Measurements from ENCODE around the gene AIFM3. TPM values are rescaled to one million over a fixed set of nuclear protein-coding genes. Genes with fewer than 3 reads are reported as not detected.

Gene AIFM3
- total RNA-seq, 1 donor from 2014 or later: 0.79 TPM

- H3K27me3 Mint-ChIP-seq (ENCODE audit: low read depth): peaks cover 4% of the 10 kb centered on the region
- peaks cover 11% of the 10 kb centered on the region for H3K36me3 Mint-ChIP-seq (ENCODE audit: low read depth)
- TF ChIP-seq CTCF (conservative IDR thresholded peaks at IDR 0.05): no peak
- H3K27ac Mint-ChIP-seq (ENCODE audit: unreplicated experiment): no peak overlapping the region
- peaks cover 10% of the 10 kb centered on the region for H3K4me1 Mint-ChIP-seq
- no peak for DNase-seq (ENCODE audit: low read depth, low spot score)
- H3K4me3 Mint-ChIP-seq: no peak overlapping the region
- H3K9me3 Mint-ChIP-seq: no peaks in the 10 kb centered on the region
Observed at GRCh38 chr22:20951151-20951931, 15.7 kb upstream of the AIFM3 start.

GRCh38 chr22:20951932-20952380 is 15.1 kb upstream of the AIFM3 start:
- TF ChIP-seq CTCF (conservative IDR thresholded peaks at IDR 0.05): no peak
- H3K36me3 Mint-ChIP-seq (ENCODE audit: low read depth): peaks cover 11% of the 10 kb centered on the region
- no peaks in the 10 kb centered on the region for H3K9me3 Mint-ChIP-seq
- peaks cover 6% of the 10 kb centered on the region for H3K4me1 Mint-ChIP-seq
- H3K4me3 Mint-ChIP-seq: no peak overlapping the region
- no peak overlapping the region for H3K27ac Mint-ChIP-seq (ENCODE audit: unreplicated experiment)
- peaks cover 10% of the 10 kb centered on the region for H3K27me3 Mint-ChIP-seq (ENCODE audit: low read depth)
- no peak for DNase-seq (ENCODE audit: low read depth, low spot score)

- Mint-ChIP-seq H3K4me1 (peaks cover 6% of the 10 kb centered on the region), H3K9me3 (no peaks in the 10 kb centered on the region), H3K27ac (ENCODE audit: unreplicated experiment) (no peak overlapping the region), H3K4me3 (no peak overlapping the region), H3K27me3 (ENCODE audit: low read depth) (peaks cover 17% of the 10 kb centered on the region), H3K36me3 (ENCODE audit: low read depth) (peaks cover 11% of the 10 kb centered on the region)
- no peak for DNase-seq (ENCODE audit: low read depth, low spot score)
- TF ChIP-seq CTCF (conservative IDR thresholded peaks at IDR 0.05): no peak
Observed at GRCh38 chr22:20952544-20953341, 14.3 kb upstream of the AIFM3 start.

- Mint-ChIP-seq H3K27me3 (ENCODE audit: low read depth) (peaks cover 22% of the 10 kb centered on the region), H3K4me1 (peaks cover 6% of the 10 kb centered on the region), H3K9me3 (no peaks in the 10 kb centered on the region), H3K36me3 (ENCODE audit: low read depth) (peaks cover 11% of the 10 kb centered on the region), H3K4me3 (no peak overlapping the region), H3K27ac (ENCODE audit: unreplicated experiment) (no peak overlapping the region)
- no peak for TF ChIP-seq CTCF (conservative IDR thresholded peaks at IDR 0.05)
- DNase-seq (ENCODE audit: low read depth, low spot score): no peak
Observed at GRCh38 chr22:20953342-20953608, 13.8 kb upstream of the AIFM3 start.

- peaks cover 27% of the 10 kb centered on the region for H3K27me3 Mint-ChIP-seq (ENCODE audit: low read depth)
- no peak overlapping the region for H3K27ac Mint-ChIP-seq (ENCODE audit: unreplicated experiment)
- H3K9me3 Mint-ChIP-seq: no peaks in the 10 kb centered on the region
- peaks cover 11% of the 10 kb centered on the region for H3K36me3 Mint-ChIP-seq (ENCODE audit: low read depth)
- peaks cover 6% of the 10 kb centered on the region for H3K4me1 Mint-ChIP-seq
- no peak overlapping the region for H3K4me3 Mint-ChIP-seq
- no peak for TF ChIP-seq CTCF (conservative IDR thresholded peaks at IDR 0.05)
- no peak for DNase-seq (ENCODE audit: low read depth, low spot score)
Observed at GRCh38 chr22:20953668-20954500, 13.2 kb upstream of the AIFM3 start.

All from neural crest cell (in vitro differentiated cells).